Astrocyte (in vitro differentiated cells and primary cell): ENCODE measurements around the gene DGKZ.

Source experiments
- EZH2 ChIP-seq: IDR thresholded peaks from 2 replicates; pipeline ENCODE4 v1.6.1; 2012; ENCODE audit warnings: mild to moderate bottlenecking, low read length, inconsistent platforms; ENCODE audit not compliant: insufficient read depth
- TF ChIP-seq, protein P1 (sequence below): IDR thresholded peaks from 2 replicates; pipeline ENCODE4 v1.5.1; 2011; ENCODE audit warnings: low read depth, mild to moderate bottlenecking, inconsistent platforms, low read length, moderate library complexity; ENCODE audit not compliant: insufficient read depth

DNA sequence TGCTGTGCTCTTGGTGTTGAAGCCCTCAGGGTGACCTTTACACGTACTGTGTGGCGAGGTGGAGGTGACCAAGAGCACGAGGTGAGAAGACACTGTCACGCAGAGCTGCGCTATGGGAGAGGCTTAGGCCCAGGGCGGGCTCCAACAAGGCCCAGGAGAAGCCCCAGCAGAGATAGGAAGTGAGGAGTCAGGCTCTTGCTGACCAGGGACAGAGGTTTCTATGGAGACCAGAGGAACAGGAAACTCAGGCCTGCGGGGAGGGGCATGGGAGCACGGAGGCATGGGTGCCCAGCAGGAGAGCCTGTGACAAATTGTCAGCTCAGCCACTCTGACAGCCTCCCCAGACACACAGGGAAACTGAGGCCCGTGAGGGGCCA is 15.8 kb downstream of the DGKZ start:
- TF ChIP-seq, protein P1, sequence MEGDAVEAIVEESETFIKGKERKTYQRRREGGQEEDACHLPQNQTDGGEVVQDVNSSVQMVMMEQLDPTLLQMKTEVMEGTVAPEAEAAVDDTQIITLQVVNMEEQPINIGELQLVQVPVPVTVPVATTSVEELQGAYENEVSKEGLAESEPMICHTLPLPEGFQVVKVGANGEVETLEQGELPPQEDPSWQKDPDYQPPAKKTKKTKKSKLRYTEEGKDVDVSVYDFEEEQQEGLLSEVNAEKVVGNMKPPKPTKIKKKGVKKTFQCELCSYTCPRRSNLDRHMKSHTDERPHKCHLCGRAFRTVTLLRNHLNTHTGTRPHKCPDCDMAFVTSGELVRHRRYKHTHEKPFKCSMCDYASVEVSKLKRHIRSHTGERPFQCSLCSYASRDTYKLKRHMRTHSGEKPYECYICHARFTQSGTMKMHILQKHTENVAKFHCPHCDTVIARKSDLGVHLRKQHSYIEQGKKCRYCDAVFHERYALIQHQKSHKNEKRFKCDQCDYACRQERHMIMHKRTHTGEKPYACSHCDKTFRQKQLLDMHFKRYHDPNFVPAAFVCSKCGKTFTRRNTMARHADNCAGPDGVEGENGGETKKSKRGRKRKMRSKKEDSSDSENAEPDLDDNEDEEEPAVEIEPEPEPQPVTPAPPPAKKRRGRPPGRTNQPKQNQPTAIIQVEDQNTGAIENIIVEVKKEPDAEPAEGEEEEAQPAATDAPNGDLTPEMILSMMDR: no peak
- no peak for TF ChIP-seq EZH2
